B cell (primary cell): Measurements from ENCODE around the gene CALHM5. TPM values are rescaled to one million over a fixed set of nuclear protein-coding genes. Genes with fewer than 3 reads are reported as not detected.

Source experiments
- ATAC-seq: fragments of 200-7000 bp; cut with Tn5 transposase; one replicate; pipeline ENCODE4 v1.10.0; 2021; ENCODE audit warnings: low read depth, mild to moderate bottlenecking, moderate number of reproducible peaks, moderate library complexity
- CTCF ChIA-PET: fragments of 350-600 bp; sonication (Branson Sonifier 250); formaldehyde crosslinking; loops from one replicate; lab custom pipeline; 2021; ENCODE audit warnings: antibody characterized with exemption, inconsistent platforms; lab: Charles Lee
- POLR2A ChIA-PET: fragments of 350-600 bp; sonication (Branson Sonifier 250); formaldehyde crosslinking; loops from one replicate; lab custom pipeline; 2021; ENCODE audit warnings: antibody characterized with exemption; lab: Charles Lee
- DNase-seq: peaks from one replicate; pipeline ENCODE4 v3.0.0; 2013
- H2AFZ ChIP-seq: 2 replicates; pipeline ENCODE4 v1.6.1; 2012; ENCODE audit warnings: mild to moderate bottlenecking, low read depth, low read length; ENCODE audit not compliant: insufficient read depth, poor library complexity, severe bottlenecking
- H3K27ac ChIP-seq, 2 donors: 1 replicate in 1 of 2; 2 replicates in 1 of 2; pipeline ENCODE4 v1.5.1; 2012 to 2013; ENCODE audit warnings: low read length in 2 of 2, mild to moderate bottlenecking in 2 of 2, moderate library complexity in 1 of 2
- H3K27me3 ChIP-seq, 4 experiments: fragments of 200-600 bp in 1 of 4; sonication (generic) in 1 of 4; replicated peaks in 1 of 4; 1 replicate in 2 of 4; 2 replicates in 2 of 4; pipeline versions ENCODE4 v1.6.1 to v1.7.0; 2013 to 2016; ENCODE audit warnings: low read length in 3 of 4, mild to moderate bottlenecking in 2 of 4, mixed read lengths in 1 of 4, moderate library complexity in 1 of 4; ENCODE audit not compliant: insufficient read depth in 4 of 4, control insufficient read depth in 3 of 4; ENCODE audit errors: control extremely low read depth in 1 of 4
- H3K36me3 ChIP-seq, 2 experiments: replicated peaks in 1 of 2; 1 replicate in 1 of 2; 2 replicates in 1 of 2; pipeline versions ENCODE4 v1.6.1 to v1.7.1; 2013; ENCODE audit warnings: low read length in 1 of 2; ENCODE audit not compliant: insufficient read depth in 2 of 2, control insufficient read depth in 1 of 2; ENCODE audit errors: control extremely low read depth in 1 of 2, extremely low read depth in 1 of 2
- H3K4me1 ChIP-seq, 2 donors: fragments of 200-600 bp in 1 of 2; sonication (generic) in 1 of 2; 1 replicate in 1 of 2; 2 replicates in 1 of 2; pipeline versions ENCODE4 v1.5.1 to v1.6.1; 2013 to 2017; ENCODE audit warnings: low read length in 2 of 2; ENCODE audit not compliant: control insufficient read depth in 2 of 2, insufficient read depth in 2 of 2
- H3K4me2 ChIP-seq: replicated peaks from 2 replicates; pipeline ENCODE3; 2012; ENCODE audit warnings: mild to moderate bottlenecking, low read depth, low read length; ENCODE audit not compliant: poor library complexity, severe bottlenecking
- H3K4me3 ChIP-seq, 5 experiments: fragments of 200-600 bp in 1 of 5; sonication (generic) in 1 of 5; 1 replicate in 3 of 5; 2 replicates in 2 of 5; pipeline versions ENCODE4 v1.5.1 to v1.7.0; 2011 to 2016; ENCODE audit warnings: low read length in 4 of 5, mild to moderate bottlenecking in 4 of 5, low read depth in 2 of 5, control low read depth in 1 of 5, moderate library complexity in 1 of 5; ENCODE audit not compliant: insufficient read depth in 1 of 5; ENCODE audit errors: control extremely low read depth in 1 of 5, extremely low read depth in 1 of 5
- H3K79me2 ChIP-seq: fragments of 200-600 bp; sonication (generic); one replicate; pipeline ENCODE4 v1.6.0; 2016; ENCODE audit warnings: low read length; ENCODE audit not compliant: control insufficient read depth, insufficient read depth
- H3K9ac ChIP-seq: fragments of 200-600 bp; sonication (generic); 2 replicates; pipeline ENCODE4 v1.6.1; 2017; ENCODE audit warnings: mild to moderate bottlenecking, low read length, moderate library complexity
- H3K9me3 ChIP-seq, 3 donors: one replicate each; pipeline versions ENCODE4 v1.6.1 to v1.7.1; 2013; ENCODE audit warnings: low read length in 2 of 3; ENCODE audit not compliant: control insufficient read depth in 2 of 3, insufficient read depth in 1 of 3; ENCODE audit errors: control extremely low read depth in 1 of 3
- H4K20me1 ChIP-seq: 2 replicates; pipeline ENCODE4 v1.6.0; 2012; ENCODE audit warnings: mild to moderate bottlenecking, low read length; ENCODE audit not compliant: insufficient read depth, control insufficient read depth, poor library complexity, severe bottlenecking
- H3K27ac Mint-ChIP-seq: one replicate; pipeline ENCODE4 v1.8.0; 2021; ENCODE audit warnings: mixed read lengths
- H3K27me3 Mint-ChIP-seq: one replicate; pipeline ENCODE4 v1.8.0; 2021; ENCODE audit warnings: mixed read lengths
- H3K4me1 Mint-ChIP-seq: one replicate; pipeline ENCODE4 v1.8.0; 2021; ENCODE audit warnings: mixed read lengths
- H3K4me3 Mint-ChIP-seq: one replicate; pipeline ENCODE4 v1.8.0; 2021; ENCODE audit warnings: mixed read lengths
- H3K9me3 Mint-ChIP-seq: one replicate; pipeline ENCODE4 v1.8.0; 2022; ENCODE audit warnings: mixed read lengths; ENCODE audit not compliant: insufficient read depth
- EZH2 ChIP-seq: IDR thresholded peaks from 2 replicates; pipeline ENCODE4 v1.6.1; 2012; ENCODE audit warnings: borderline replicate concordance, low read depth, mild to moderate bottlenecking, moderate library complexity, low read length; ENCODE audit not compliant: insufficient read depth, poor library complexity, severe bottlenecking
- WGBS: methylation state at CpG from one replicate; pipeline ENCODE4 v1.1.5; 2013; ENCODE audit warnings: missing lambda C conversion rate; ENCODE audit not compliant: insufficient coverage; 5-methylcytosine and 5-hydroxymethylcytosine counted together
- intact Hi-C: fragments of 100-400 bp; cut with micrococcal nuclease; formaldehyde crosslinking; loops from one replicate; pipeline ENCODE4 v1.10.0; 2022
- polyA plus RNA-seq: library from polyadenylated mRNA; depleted of rRNA; stranded (reverse); fragments of >200 nt; gene quantifications from 2 replicates; pipeline ENCODE4 v1.2.3, GENCODE V29; 2012
- total RNA-seq, 2 donors: library from RNA; stranded (reverse); fragments of 120-200 nt in 1 of 2; gene quantifications; 1 replicate in 1 of 2; 2 replicates in 1 of 2; pipeline versions ENCODE4 v1.2.3 to v1.2.4, GENCODE V29; 2013 to 2022
- TF ChIP-seq, protein P1 (sequence below): fragments of 200-600 bp; IDR thresholded peaks from one replicate; pipeline ENCODE4 v1.8.0; 2022; ENCODE audit warnings: antibody characterized with exemption, mild to moderate bottlenecking

CALHM5 gene
- total and polyA plus RNA-seq, 2 donors (not counting 1 experiment from before 2014, with no cell fraction given) = not detected

GRCh38 chr6:116564921-116565872 lies 53.8 kb downstream of the CALHM5 start:
- ChIA-PET POLR2A (interaction anchor here (0.7 kb wide), 1 partner anchor 277 kb away, joined by 7 read pairs; no protein-coding TSS in a partner anchor), CTCF (interaction anchor here (0.7 to 4.1 kb wide), 7 partner anchors 10 to 347 kb away, joined by 3 to 29 read pairs (median 4); no protein-coding TSS in a partner anchor)
- H3K9me3 Mint-ChIP-seq = no peaks in the 10 kb centered on the region
- 57% methylated on average over 40 of the region's 42 CpGs for WGBS
- no peaks in the 10 kb centered on the region for H4K20me1 ChIP-seq
- H3K4me2 ChIP-seq = peak overlapping the region; percentile 62
- H3K79me2 ChIP-seq = no peaks in the 10 kb centered on the region
- peak overlapping the region; percentile 64 for H3K4me3 Mint-ChIP-seq
- no peak overlapping the region for H3K27ac ChIP-seq
- ATAC-seq (peak; percentile 16), DNase-seq (peak; percentile 33)
- H3K9me3 ChIP-seq = no peaks in the 10 kb centered on the region
- peaks cover 31% of the 10 kb centered on the region for H3K27me3 Mint-ChIP-seq
- peak overlapping the region; percentile 22 for H3K9ac ChIP-seq
- intact Hi-C loops = loop anchor here (10.0 kb wide), 1 partner anchor 550 kb away; no protein-coding TSS in a partner anchor
- H3K4me3 ChIP-seq = peak overlapping the region in 3 of 5 experiments; percentile 1 to 23 (median 16)
- H3K36me3 ChIP-seq = no peaks in the 10 kb centered on the region
- no peak for TF ChIP-seq EZH2
- TF ChIP-seq, protein P1, sequence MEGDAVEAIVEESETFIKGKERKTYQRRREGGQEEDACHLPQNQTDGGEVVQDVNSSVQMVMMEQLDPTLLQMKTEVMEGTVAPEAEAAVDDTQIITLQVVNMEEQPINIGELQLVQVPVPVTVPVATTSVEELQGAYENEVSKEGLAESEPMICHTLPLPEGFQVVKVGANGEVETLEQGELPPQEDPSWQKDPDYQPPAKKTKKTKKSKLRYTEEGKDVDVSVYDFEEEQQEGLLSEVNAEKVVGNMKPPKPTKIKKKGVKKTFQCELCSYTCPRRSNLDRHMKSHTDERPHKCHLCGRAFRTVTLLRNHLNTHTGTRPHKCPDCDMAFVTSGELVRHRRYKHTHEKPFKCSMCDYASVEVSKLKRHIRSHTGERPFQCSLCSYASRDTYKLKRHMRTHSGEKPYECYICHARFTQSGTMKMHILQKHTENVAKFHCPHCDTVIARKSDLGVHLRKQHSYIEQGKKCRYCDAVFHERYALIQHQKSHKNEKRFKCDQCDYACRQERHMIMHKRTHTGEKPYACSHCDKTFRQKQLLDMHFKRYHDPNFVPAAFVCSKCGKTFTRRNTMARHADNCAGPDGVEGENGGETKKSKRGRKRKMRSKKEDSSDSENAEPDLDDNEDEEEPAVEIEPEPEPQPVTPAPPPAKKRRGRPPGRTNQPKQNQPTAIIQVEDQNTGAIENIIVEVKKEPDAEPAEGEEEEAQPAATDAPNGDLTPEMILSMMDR = no peak
- H2AFZ ChIP-seq = peak overlapping the region; percentile 79
- no peak overlapping the region for H3K27ac Mint-ChIP-seq
- H3K4me1 ChIP-seq = peaks cover 14 to 15% of the 10 kb centered on the region in 2 donors
- H3K27me3 ChIP-seq = peaks cover 0 to 14% (median 9%) of the 10 kb centered on the region in 4 experiments
- peaks cover 17% of the 10 kb centered on the region for H3K4me1 Mint-ChIP-seq
